Hematopoietic multipotent progenitor cell treated with erythropoietin and hydrocortisone succinate and interleukin-3 and kit ligand, for 15 days (in vitro differentiated cells): ENCODE results near the gene CACNA2D1.

ENCODE experiments used
- DNase-seq: peaks from one replicate; pipeline ENCODE4 v3.0.0-alpha.2; 2015; ENCODE audit warnings: low spot score

CACNA2D1 gene

GRCh38 chr7:82443547-82444219 lies at the start of gene CACNA2D1:
CACNA2D1 (minus strand) TSS chr7:82443777.
- DNase-seq, result no peak

- DNase-seq, result no peak
These were observed 38.0 kb upstream of the CACNA2D1 start for GRCh38 chr7:82481499-82482097.

- no peak for DNase-seq
These were observed 34.3 kb upstream of the CACNA2D1 start for GRCh38 chr7:82477733-82478515.

GRCh38 chr7:82472966-82473365 lies 29.4 kb upstream of the CACNA2D1 start:
- no peak for DNase-seq

GRCh38 chr7:82471351-82472020 lies 27.9 kb upstream of the CACNA2D1 start:
- DNase-seq, result no peak

GRCh38 chr7:82469207-82469606 lies 25.6 kb upstream of the CACNA2D1 start:
- DNase-seq, result no peak

GRCh38 chr7:82468435-82468834 lies 24.9 kb upstream of the CACNA2D1 start:
- DNase-seq, result no peak

GRCh38 chr7:82467020-82467419 lies 23.4 kb upstream of the CACNA2D1 start:
- DNase-seq, result no peak

GRCh38 chr7:82464372-82464771 lies 20.8 kb upstream of the CACNA2D1 start:
- no peak for DNase-seq

- no peak for DNase-seq
These were observed 11.7 kb upstream of the CACNA2D1 start for GRCh38 chr7:82455295-82455694.

- DNase-seq, result no peak
These were observed 7.2 kb upstream of the CACNA2D1 start for GRCh38 chr7:82450759-82451158.

GRCh38 chr7:82449910-82450309 lies 6.3 kb upstream of the CACNA2D1 start:
- DNase-seq, result no peak

- DNase-seq, result no peak
These were observed 3.3 kb upstream of the CACNA2D1 start for GRCh38 chr7:82446897-82447296.

GRCh38 chr7:82445271-82445670 lies 1.7 kb upstream of the CACNA2D1 start:
- DNase-seq, result no peak

- DNase-seq, result no peak
These were observed 788 bp upstream of the CACNA2D1 start for GRCh38 chr7:82444220-82444909.

- DNase-seq, result no peak
These were observed 486 bp downstream of the CACNA2D1 start for GRCh38 chr7:82443036-82443546.

- DNase-seq, result no peak
These were observed 1.0 kb downstream of the CACNA2D1 start for GRCh38 chr7:82442492-82443035.

GRCh38 chr7:82441669-82442478 lies 1.7 kb downstream of the CACNA2D1 start:
- no peak for DNase-seq

- no peak for DNase-seq
These were observed 5.1 kb downstream of the CACNA2D1 start for GRCh38 chr7:82438521-82438920.

GRCh38 chr7:82435769-82436168 lies 7.8 kb downstream of the CACNA2D1 start:
- DNase-seq, result no peak
